ENCODE measurements around the gene GPATCH8.

GPATCH8 gene

DNA sequence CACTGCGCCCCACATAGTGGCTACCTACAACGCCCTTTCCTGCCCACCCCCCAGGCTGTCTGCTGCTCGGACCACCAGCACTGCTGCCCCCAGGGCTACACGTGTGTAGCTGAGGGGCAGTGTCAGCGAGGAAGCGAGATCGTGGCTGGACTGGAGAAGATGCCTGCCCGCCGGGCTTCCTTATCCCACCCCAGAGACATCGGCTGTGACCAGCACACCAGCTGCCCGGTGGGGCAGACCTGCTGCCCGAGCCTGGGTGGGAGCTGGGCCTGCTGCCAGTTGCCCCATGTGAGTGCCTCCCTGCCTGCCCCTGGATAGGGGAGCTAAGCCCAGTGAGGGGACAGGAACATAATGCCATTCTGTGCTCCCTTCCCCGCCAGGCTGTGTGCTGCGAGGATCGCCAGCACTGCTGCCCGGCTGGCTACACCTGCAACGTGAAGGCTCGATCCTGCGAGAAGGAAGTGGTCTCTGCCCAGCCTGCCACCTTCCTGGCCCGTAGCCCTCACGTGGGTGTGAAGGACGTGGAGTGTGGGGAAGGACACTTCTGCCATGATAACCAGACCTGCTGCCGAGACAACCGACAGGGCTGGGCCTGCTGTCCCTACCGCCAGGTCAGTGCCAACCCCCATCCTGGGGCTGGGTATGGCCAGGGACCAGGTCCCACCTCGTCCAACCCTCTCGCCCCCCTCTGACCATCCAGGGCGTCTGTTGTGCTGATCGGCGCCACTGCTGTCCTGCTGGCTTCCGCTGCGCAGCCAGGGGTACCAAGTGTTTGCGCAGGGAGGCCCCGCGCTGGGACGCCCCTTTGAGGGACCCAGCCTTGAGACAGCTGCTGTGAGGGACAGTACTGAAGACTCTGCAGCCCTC is 151.0 kb downstream of the GPATCH8 start:
- no peak for DNase-seq

DNA sequence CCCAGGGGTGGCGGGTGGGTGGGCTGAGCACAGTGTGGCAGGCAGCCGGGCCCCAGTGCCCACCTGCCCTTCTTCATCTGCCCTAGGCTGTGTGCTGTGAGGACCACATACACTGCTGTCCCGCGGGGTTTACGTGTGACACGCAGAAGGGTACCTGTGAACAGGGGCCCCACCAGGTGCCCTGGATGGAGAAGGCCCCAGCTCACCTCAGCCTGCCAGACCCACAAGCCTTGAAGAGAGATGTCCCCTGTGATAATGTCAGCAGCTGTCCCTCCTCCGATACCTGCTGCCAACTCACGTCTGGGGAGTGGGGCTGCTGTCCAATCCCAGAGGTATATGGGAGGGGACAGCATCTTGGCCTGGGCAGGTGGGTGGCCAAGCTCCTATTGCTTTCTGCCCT is 151.7 kb downstream of the GPATCH8 start:
- no peak for DNase-seq

DNA sequence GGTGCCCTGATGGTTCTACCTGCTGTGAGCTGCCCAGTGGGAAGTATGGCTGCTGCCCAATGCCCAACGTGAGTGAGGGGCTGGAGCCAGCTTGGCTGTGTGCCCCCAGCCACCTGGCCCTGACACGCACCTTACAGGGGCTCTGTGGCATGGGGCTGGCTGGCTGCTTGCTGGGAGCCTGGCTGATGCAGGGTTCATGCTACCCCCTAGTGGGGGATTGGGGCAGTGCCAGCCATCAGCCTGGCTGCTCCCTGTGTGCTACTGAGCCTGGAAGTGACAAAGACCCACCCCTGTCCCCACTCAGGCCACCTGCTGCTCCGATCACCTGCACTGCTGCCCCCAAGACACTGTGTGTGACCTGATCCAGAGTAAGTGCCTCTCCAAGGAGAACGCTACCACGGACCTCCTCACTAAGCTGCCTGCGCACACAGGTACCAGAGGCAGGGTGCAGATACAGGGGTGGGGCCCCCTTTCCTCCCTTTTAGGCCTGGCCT is 152.4 kb downstream of the GPATCH8 start:
- peak; percentile 84 for DNase-seq

- DNase-seq, result no peak
These were observed 153.6 kb downstream of the GPATCH8 start for GRCh38 chr17:44349553-44350070.

DNA sequence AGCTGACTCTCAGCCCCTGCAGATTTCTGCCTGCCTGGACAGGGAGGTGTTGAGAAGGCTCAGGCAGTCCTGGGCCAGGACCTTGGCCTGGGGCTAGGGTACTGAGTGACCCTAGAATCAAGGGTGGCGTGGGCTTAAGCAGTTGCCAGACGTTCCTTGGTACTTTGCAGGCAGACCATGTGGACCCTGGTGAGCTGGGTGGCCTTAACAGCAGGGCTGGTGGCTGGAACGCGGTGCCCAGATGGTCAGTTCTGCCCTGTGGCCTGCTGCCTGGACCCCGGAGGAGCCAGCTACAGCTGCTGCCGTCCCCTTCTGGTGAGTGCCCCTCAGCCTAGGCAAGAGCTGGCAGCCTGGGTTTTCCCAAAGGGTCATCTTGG is 154.2 kb downstream of the GPATCH8 start:
- no peak for DNase-seq

- DNase-seq, result no peak
These were observed 154.8 kb downstream of the GPATCH8 start for GRCh38 chr17:44348234-44348987.

All from activated CD4-positive, alpha-beta T cell treated with anti-CD3 and anti-CD28 coated beads for 48 hours (primary cell).